ENCODE measurements around the gene PITPNC1. TPM values are rescaled to one million over a fixed set of nuclear protein-coding genes. Genes with fewer than 3 reads are reported as not detected.
"Not testable (repeated sequence)": the region's sequence is repeated elsewhere in the genome, so short reads cannot be mapped to it uniquely, and the experiment has no call there.

PITPNC1 gene
- polyA plus RNA-seq, 1 donor from 2014 or later = 18.8 TPM

DNA sequence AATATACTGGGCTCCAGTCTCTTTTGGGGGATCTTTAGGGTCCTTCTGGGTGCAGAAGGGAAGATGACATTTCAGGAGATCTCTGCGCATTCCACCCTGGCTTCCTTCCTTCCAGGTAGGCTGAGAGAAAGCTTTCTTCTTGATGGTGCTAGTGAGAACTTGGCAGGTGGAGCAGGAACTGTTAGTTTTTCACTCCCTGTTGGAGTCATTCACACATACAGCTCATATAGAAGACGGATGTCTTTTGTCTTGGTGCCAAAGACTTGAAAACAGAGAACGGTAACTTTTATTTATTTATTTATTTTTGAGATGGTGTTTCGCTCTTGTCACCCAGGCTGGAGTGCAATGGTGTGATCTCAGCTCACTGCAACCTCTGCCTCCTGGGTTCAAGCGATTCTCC lies 43.9 kb downstream of the PITPNC1 start:
- Histone ChIP-seq H3F3A (ENCODE audit: insufficient read depth, low read length, poor library complexity, severe bottlenecking) (no peaks in the 10 kb centered on the region), H3K36me3 (ENCODE audit: insufficient read depth, low read length) (no peaks in the 10 kb centered on the region), H3K9me2 (ENCODE audit: insufficient read depth, low read length) (no peaks in the 10 kb centered on the region), H3K27ac (ENCODE audit: low read length) (no peak overlapping the region), H3K4me2 (ENCODE audit: low read length) (no peak overlapping the region), H3K79me2 (replicated peaks; ENCODE audit: insufficient read depth, low read length) (no peaks in the 10 kb centered on the region), H3K9me3 (ENCODE audit: low read length) (no peaks in the 10 kb centered on the region), H2AFZ (ENCODE audit: low read depth, low read length) (no peak overlapping the region), H3K4me3 (ENCODE audit: low read length) (no peak overlapping the region), H3K27me3 (ENCODE audit: insufficient read depth, low read depth, low read length) (no peaks in the 10 kb centered on the region), H3K9ac (ENCODE audit: low read length) (no peak overlapping the region), H4K20me1 (ENCODE audit: insufficient read depth) (no peaks in the 10 kb centered on the region)
- no peak for TF ChIP-seq TAF1 (IDR thresholded peaks at IDR 0.05; ENCODE audit: low read depth)
- no peak for TF ChIP-seq RAD21 (conservative IDR thresholded peaks at IDR 0.05)
- no peak for TF ChIP-seq POLR2AphosphoS5 (IDR thresholded peaks at IDR 0.05)
- no peak for TF ChIP-seq EP300 (conservative IDR thresholded peaks at IDR 0.05; ENCODE audit: poor library complexity, severe bottlenecking)
- TF ChIP-seq REST (IDR thresholded peaks at IDR 0.05; ENCODE audit: borderline replicate concordance) = no peak

DNA sequence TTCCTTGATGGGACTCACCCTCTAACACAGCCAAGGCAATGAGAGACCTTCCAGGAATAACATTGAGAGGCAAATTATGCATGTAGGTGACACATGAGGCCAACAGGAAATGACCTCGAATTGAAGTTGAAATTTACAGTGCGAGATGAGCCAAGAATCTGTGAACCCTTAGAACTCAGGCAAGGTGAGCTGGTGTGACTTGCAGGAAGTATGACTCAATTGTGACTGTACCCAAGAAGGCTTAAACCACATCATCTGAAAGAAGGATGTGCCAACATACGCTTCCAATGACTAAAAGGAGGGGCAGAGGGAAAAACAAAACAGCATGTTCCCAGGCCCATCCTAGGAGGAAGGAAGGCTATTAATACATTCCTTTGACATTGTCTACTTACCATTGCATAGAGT lies 44.8 kb downstream of the PITPNC1 start:
- Histone ChIP-seq H3K4me2 (ENCODE audit: low read length) (no peak overlapping the region), H3K9me3 (ENCODE audit: low read length) (no peaks in the 10 kb centered on the region), H3F3A (ENCODE audit: insufficient read depth, low read length, poor library complexity, severe bottlenecking) (no peaks in the 10 kb centered on the region), H2AFZ (ENCODE audit: low read depth, low read length) (no peak overlapping the region), H3K9ac (ENCODE audit: low read length) (no peak overlapping the region), H3K27me3 (ENCODE audit: insufficient read depth, low read depth, low read length) (no peaks in the 10 kb centered on the region), H3K27ac (ENCODE audit: low read length) (no peak overlapping the region), H4K20me1 (ENCODE audit: insufficient read depth) (no peaks in the 10 kb centered on the region), H3K9me2 (ENCODE audit: insufficient read depth, low read length) (no peaks in the 10 kb centered on the region), H3K4me3 (ENCODE audit: low read length) (no peak overlapping the region), H3K36me3 (ENCODE audit: insufficient read depth, low read length) (no peaks in the 10 kb centered on the region), H3K79me2 (replicated peaks; ENCODE audit: insufficient read depth, low read length) (no peaks in the 10 kb centered on the region)
- TF ChIP-seq CTCF (IDR thresholded peaks at IDR 0.05; ENCODE audit: poor library complexity, severe bottlenecking) (no peak), RAD21 (conservative IDR thresholded peaks at IDR 0.05) (no peak), REST (IDR thresholded peaks at IDR 0.05; ENCODE audit: borderline replicate concordance) (no peak), TAF1 (IDR thresholded peaks at IDR 0.05; ENCODE audit: low read depth) (no peak)

- H3K36me3 ChIP-seq (ENCODE audit: insufficient read depth, low read length); H3K27me3 ChIP-seq (ENCODE audit: insufficient read depth, low read depth, low read length); H2AFZ ChIP-seq (ENCODE audit: low read depth, low read length); H4K20me1 ChIP-seq (ENCODE audit: insufficient read depth); H3K9me2 ChIP-seq (ENCODE audit: insufficient read depth, low read length); H3K79me2 ChIP-seq (replicated peaks; ENCODE audit: insufficient read depth, low read length); H3K4me3 ChIP-seq (ENCODE audit: low read length); H3K9me3 ChIP-seq (ENCODE audit: low read length); H3K27ac ChIP-seq (ENCODE audit: low read length); H3K9ac ChIP-seq (ENCODE audit: low read length); H3F3A ChIP-seq (ENCODE audit: insufficient read depth, low read length, poor library complexity, severe bottlenecking); H3K4me2 ChIP-seq (ENCODE audit: low read length): not testable (repeated sequence)
These were observed 45.2 kb downstream of the PITPNC1 start for GRCh38 chr17:67422296-67422695.

All from neural cell (in vitro differentiated cells).